Measurements from ENCODE around the gene ARHGAP22. TPM values are rescaled to one million over a fixed set of nuclear protein-coding genes. Genes with fewer than 3 reads are reported as not detected.

The ARHGAP22 gene
- total RNA-seq, 1 experiment from 2014 or later = 9.9 TPM

GRCh38 chr10:48556713-48557112 lies 48.2 kb downstream of the ARHGAP22 start (continued):
- no peak for TF ChIP-seq YY1 (IDR thresholded peaks at IDR 0.05; ENCODE audit: extremely low read depth, insufficient replicate concordance, low read depth, low read length)

GRCh38 chr10:48556065-48556464 lies 48.8 kb downstream of the ARHGAP22 start:
- H3K9me2 ChIP-seq (ENCODE audit: insufficient read depth) = no peaks in the 10 kb centered on the region
- no peak overlapping the region for H3K4me2 ChIP-seq (ENCODE audit: low read length)
- no peak for DNase-seq (ENCODE audit: low read depth, low spot score)
- BruUV-seq (replicated peaks) = no TSS peak
- POLR2A ChIA-PET = no interaction called here
- no peak for TF ChIP-seq TCF7L2 (IDR thresholded peaks at IDR 0.05; ENCODE audit: borderline replicate concordance, extremely low read depth, insufficient read depth, insufficient read length)
- no peak for TF ChIP-seq SIN3A (IDR thresholded peaks at IDR 0.05; ENCODE audit: low read depth)
- TF ChIP-seq EZH2 (IDR thresholded peaks at IDR 0.05) = no peak
- no peak for TF ChIP-seq JUND (IDR thresholded peaks at IDR 0.05)
- no peak for TF ChIP-seq POLR2A (IDR thresholded peaks at IDR 0.05; ENCODE audit: borderline replicate concordance, extremely low read depth, insufficient read depth, insufficient read length)
- TF ChIP-seq ZBTB33 (IDR thresholded peaks at IDR 0.05; ENCODE audit: extremely low read depth, insufficient replicate concordance, low read length) = no peak
- TF ChIP-seq ZFX (IDR thresholded peaks at IDR 0.05) = no peak
- no peak for TF ChIP-seq YY1 (IDR thresholded peaks at IDR 0.05; ENCODE audit: extremely low read depth, insufficient replicate concordance, low read depth, low read length)
- no peak for TF ChIP-seq POLR2AphosphoS5 (IDR thresholded peaks at IDR 0.05; ENCODE audit: low read depth, low read length)
- TF ChIP-seq SRF (IDR thresholded peaks at IDR 0.05; ENCODE audit: low read depth) = no peak
- TF ChIP-seq, protein P1, sequence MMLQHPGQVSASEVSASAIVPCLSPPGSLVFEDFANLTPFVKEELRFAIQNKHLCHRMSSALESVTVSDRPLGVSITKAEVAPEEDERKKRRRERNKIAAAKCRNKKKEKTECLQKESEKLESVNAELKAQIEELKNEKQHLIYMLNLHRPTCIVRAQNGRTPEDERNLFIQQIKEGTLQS (IDR thresholded peaks at IDR 0.05) = no peak
- no peak for TF ChIP-seq EGR1 (IDR thresholded peaks at IDR 0.05; ENCODE audit: low read depth)
- CTCF ChIA-PET = no interaction called here
- no peaks in the 10 kb centered on the region for H4K20me1 ChIP-seq (ENCODE audit: insufficient read depth)
- no peaks in the 10 kb centered on the region for H3K27me3 ChIP-seq (ENCODE audit: insufficient read depth, low read length)
- RAD21 ChIA-PET (ENCODE audit: low non-redundant PET in 1 of 2, low total read pairs in 2 of 2, uncharacterized antibody in 2 of 2, unreplicated experiment in 2 of 2) = no interaction called here
- H3K9ac ChIP-seq (ENCODE audit: low read length) = no peak overlapping the region
- H2AFZ ChIP-seq (ENCODE audit: low read depth, low read length, poor library complexity, severe bottlenecking) = no peak overlapping the region
- no peaks in the 10 kb centered on the region for H3K36me3 ChIP-seq (ENCODE audit: control insufficient read depth in 1 of 2, insufficient read depth in 2 of 2, low read length in 2 of 2)
- no peaks in the 10 kb centered on the region for H3K4me1 ChIP-seq (ENCODE audit: control insufficient read depth in 1 of 2, insufficient read depth in 2 of 2, low read length in 2 of 2)
- H3K79me2 ChIP-seq (ENCODE audit: insufficient read depth, low read length) = no peaks in the 10 kb centered on the region
- no peak for ATAC-seq
- intact Hi-C loops (cut with micrococcal nuclease) = loop anchor here (10.0 kb wide), 1 partner anchor 959 kb away; no protein-coding TSS in a partner anchor
- H3K4me3 ChIP-seq (replicated peaks in 1 of 2; ENCODE audit: low read depth in 1 of 2, low read length in 2 of 2) = no peak overlapping the region
- H3K9me3 ChIP-seq (ENCODE audit: control insufficient read depth in 1 of 2, insufficient read depth in 1 of 2, low read depth in 1 of 2, low read length in 2 of 2) = no peaks in the 10 kb centered on the region
- H3K27ac ChIP-seq (ENCODE audit: low read depth, low read length) = no peak overlapping the region

Data from HCT116 (cell line).